Measurements from ENCODE around the gene DDX25. TPM values are rescaled to one million over a fixed set of nuclear protein-coding genes. Genes with fewer than 3 reads are reported as not detected.

The DDX25 gene
- total RNA-seq, 1 experiment from 2014 or later = 0.37 TPM

DNA sequence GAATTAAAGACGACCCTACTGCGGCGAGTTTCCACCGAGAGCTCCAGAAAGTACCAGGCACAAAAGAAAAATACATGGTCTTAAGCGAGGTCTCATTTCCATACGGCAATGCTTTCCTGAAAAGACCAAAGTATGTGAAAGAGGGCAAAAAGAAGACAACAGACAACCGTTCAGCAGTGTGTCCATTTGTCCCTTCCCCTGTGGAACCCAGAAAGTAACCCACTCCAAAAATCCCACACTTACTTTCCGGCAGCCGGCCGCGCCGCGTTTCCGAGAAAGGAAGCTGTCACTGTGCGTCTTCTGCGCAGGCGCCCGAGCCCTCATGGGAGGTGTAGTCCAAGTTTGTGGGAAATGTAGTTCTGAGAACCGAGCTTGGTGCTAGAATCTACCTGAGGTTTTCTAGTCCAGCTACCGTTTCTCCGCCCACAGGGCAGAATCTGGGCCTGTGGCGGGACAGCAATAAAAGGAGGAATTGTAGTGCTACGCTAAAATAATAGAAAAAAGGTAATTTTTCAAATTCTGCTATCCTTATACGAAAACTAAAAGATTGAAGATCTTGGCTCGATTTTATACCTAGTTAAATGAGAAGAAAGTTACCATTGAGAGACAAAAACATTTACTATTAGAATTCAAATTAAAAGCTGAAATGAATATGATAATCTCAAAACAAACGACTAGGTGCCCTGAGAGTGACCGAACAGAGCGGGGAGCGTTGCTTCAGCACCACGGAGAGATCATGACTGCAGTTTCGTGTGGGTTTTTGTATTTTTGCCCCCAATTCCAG lies 1.2 kb upstream of the DDX25 start, which contains the start of gene PUS3 (continued):
- TF ChIP-seq, protein P1, sequence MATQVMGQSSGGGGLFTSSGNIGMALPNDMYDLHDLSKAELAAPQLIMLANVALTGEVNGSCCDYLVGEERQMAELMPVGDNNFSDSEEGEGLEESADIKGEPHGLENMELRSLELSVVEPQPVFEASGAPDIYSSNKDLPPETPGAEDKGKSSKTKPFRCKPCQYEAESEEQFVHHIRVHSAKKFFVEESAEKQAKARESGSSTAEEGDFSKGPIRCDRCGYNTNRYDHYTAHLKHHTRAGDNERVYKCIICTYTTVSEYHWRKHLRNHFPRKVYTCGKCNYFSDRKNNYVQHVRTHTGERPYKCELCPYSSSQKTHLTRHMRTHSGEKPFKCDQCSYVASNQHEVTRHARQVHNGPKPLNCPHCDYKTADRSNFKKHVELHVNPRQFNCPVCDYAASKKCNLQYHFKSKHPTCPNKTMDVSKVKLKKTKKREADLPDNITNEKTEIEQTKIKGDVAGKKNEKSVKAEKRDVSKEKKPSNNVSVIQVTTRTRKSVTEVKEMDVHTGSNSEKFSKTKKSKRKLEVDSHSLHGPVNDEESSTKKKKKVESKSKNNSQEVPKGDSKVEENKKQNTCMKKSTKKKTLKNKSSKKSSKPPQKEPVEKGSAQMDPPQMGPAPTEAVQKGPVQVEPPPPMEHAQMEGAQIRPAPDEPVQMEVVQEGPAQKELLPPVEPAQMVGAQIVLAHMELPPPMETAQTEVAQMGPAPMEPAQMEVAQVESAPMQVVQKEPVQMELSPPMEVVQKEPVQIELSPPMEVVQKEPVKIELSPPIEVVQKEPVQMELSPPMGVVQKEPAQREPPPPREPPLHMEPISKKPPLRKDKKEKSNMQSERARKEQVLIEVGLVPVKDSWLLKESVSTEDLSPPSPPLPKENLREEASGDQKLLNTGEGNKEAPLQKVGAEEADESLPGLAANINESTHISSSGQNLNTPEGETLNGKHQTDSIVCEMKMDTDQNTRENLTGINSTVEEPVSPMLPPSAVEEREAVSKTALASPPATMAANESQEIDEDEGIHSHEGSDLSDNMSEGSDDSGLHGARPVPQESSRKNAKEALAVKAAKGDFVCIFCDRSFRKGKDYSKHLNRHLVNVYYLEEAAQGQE (IDR thresholded peaks at IDR 0.05; ENCODE audit: low read depth) = peak; percentile 54
- TF ChIP-seq YY1 (IDR thresholded peaks at IDR 0.05; ENCODE audit: extremely low read depth, insufficient replicate concordance, low read depth, low read length) (peak; percentile 75), TCF7L2 (IDR thresholded peaks at IDR 0.05; ENCODE audit: borderline replicate concordance, extremely low read depth, insufficient read depth, insufficient read length) (no peak), EZH2 (IDR thresholded peaks at IDR 0.05) (no peak), EGR1 (IDR thresholded peaks at IDR 0.05; ENCODE audit: low read depth) (no peak), JUND (IDR thresholded peaks at IDR 0.05) (no peak), POLR2A (IDR thresholded peaks at IDR 0.05; ENCODE audit: borderline replicate concordance, extremely low read depth, insufficient read depth, insufficient read length) (peak; percentile 66), RAD21 (IDR thresholded peaks at IDR 0.05; ENCODE audit: low read depth) (no peak), SRF (IDR thresholded peaks at IDR 0.05; ENCODE audit: low read depth) (peak; percentile 63), CBX3 (IDR thresholded peaks at IDR 0.05; ENCODE audit: low read depth) (0 out of 2 replicates have a peak, but pooled peaks have one; percentile 15), ZNF274 (IDR thresholded peaks at IDR 0.05; ENCODE audit: low read depth, low read length) (no peak)
- TF ChIP-seq, protein P2, sequence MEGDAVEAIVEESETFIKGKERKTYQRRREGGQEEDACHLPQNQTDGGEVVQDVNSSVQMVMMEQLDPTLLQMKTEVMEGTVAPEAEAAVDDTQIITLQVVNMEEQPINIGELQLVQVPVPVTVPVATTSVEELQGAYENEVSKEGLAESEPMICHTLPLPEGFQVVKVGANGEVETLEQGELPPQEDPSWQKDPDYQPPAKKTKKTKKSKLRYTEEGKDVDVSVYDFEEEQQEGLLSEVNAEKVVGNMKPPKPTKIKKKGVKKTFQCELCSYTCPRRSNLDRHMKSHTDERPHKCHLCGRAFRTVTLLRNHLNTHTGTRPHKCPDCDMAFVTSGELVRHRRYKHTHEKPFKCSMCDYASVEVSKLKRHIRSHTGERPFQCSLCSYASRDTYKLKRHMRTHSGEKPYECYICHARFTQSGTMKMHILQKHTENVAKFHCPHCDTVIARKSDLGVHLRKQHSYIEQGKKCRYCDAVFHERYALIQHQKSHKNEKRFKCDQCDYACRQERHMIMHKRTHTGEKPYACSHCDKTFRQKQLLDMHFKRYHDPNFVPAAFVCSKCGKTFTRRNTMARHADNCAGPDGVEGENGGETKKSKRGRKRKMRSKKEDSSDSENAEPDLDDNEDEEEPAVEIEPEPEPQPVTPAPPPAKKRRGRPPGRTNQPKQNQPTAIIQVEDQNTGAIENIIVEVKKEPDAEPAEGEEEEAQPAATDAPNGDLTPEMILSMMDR (IDR thresholded peaks at IDR 0.05 in 2 of 3, conservative IDR thresholded peaks at IDR 0.05 in 1 of 3; ENCODE audit: borderline replicate concordance in 1 of 3, insufficient read depth in 1 of 3, low read depth in 2 of 3, low read length in 2 of 3) = no peak
- TF ChIP-seq, protein P3, sequence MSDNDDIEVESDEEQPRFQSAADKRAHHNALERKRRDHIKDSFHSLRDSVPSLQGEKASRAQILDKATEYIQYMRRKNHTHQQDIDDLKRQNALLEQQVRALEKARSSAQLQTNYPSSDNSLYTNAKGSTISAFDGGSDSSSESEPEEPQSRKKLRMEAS (IDR thresholded peaks at IDR 0.05) = peak; percentile 75
